ENCODE data around the gene CASK.

The CASK gene

GRCh38 chrX:41730081-41730480 is 193.3 kb downstream of the CASK start:
- Histone ChIP-seq H3K9me3 (ENCODE audit: control insufficient read depth, insufficient read depth, low read length) (no peaks in the 10 kb centered on the region), H3K4me3 (ENCODE audit: low read length) (no peak overlapping the region), H4K20me1 (ENCODE audit: control insufficient read depth, insufficient read depth, low read depth, low read length) (no peaks in the 10 kb centered on the region), H3F3A (ENCODE audit: control insufficient read depth, insufficient read depth) (peaks cover 7% of the 10 kb centered on the region), H3K36me3 (ENCODE audit: control insufficient read depth, low read length) (no peaks in the 10 kb centered on the region), H3K27ac (ENCODE audit: low read depth, low read length) (no peak overlapping the region), H3K79me2 (ENCODE audit: control insufficient read depth, low read length) (no peaks in the 10 kb centered on the region), H3K27me3 (ENCODE audit: control insufficient read depth, low read length) (no peaks in the 10 kb centered on the region), H3K9me2 (replicated peaks; ENCODE audit: control insufficient read depth, low read length) (no peaks in the 10 kb centered on the region), H3K4me2 (ENCODE audit: low read length) (0 out of 2 replicates have a peak overlapping the region, but pooled peaks have one; percentile 19), H3K4me1 (ENCODE audit: control insufficient read depth, low read length) (peaks cover 63% of the 10 kb centered on the region)
- no peak for TF ChIP-seq CTCF (IDR thresholded peaks at IDR 0.05; ENCODE audit: low read depth, low read length, poor library complexity, severe bottlenecking)
- no peak for TF ChIP-seq EZH2phosphoT487 (IDR thresholded peaks at IDR 0.05; ENCODE audit: borderline replicate concordance, low read length)

- TF ChIP-seq EZH2phosphoT487 (IDR thresholded peaks at IDR 0.05; ENCODE audit: borderline replicate concordance, low read length): no peak
- TF ChIP-seq CTCF (IDR thresholded peaks at IDR 0.05; ENCODE audit: low read depth, low read length, poor library complexity, severe bottlenecking): no peak
- Histone ChIP-seq H3F3A (ENCODE audit: control insufficient read depth, insufficient read depth) (0 out of 2 replicates have a peak, but pooled peaks cover 9% of the 10 kb centered on the region), H3K4me1 (ENCODE audit: control insufficient read depth, low read length) (peaks cover 67% of the 10 kb centered on the region), H4K20me1 (ENCODE audit: control insufficient read depth, insufficient read depth, low read depth, low read length) (no peaks in the 10 kb centered on the region), H3K4me3 (ENCODE audit: low read length) (no peak overlapping the region), H3K27me3 (ENCODE audit: control insufficient read depth, low read length) (no peaks in the 10 kb centered on the region), H3K27ac (ENCODE audit: low read depth, low read length) (no peak overlapping the region), H3K4me2 (ENCODE audit: low read length) (no peak overlapping the region), H3K9me2 (replicated peaks; ENCODE audit: control insufficient read depth, low read length) (no peaks in the 10 kb centered on the region), H3K79me2 (ENCODE audit: control insufficient read depth, low read length) (no peaks in the 10 kb centered on the region), H3K36me3 (ENCODE audit: control insufficient read depth, low read length) (no peaks in the 10 kb centered on the region), H3K9me3 (ENCODE audit: control insufficient read depth, insufficient read depth, low read length) (no peaks in the 10 kb centered on the region)
These were observed 195.2 kb downstream of the CASK start for GRCh38 chrX:41728125-41728524.

- Histone ChIP-seq H3K27me3 (ENCODE audit: control insufficient read depth, low read length) (no peaks in the 10 kb centered on the region), H3K4me1 (ENCODE audit: control insufficient read depth, low read length) (peaks cover 70% of the 10 kb centered on the region), H3K4me2 (ENCODE audit: low read length) (peak within 1 kb of the TSS; percentile 71), H3K9me3 (ENCODE audit: control insufficient read depth, insufficient read depth, low read length) (peaks cover 5% of the 10 kb centered on the region; the same call in 1 of the 2 replicates), H3K79me2 (ENCODE audit: control insufficient read depth, low read length) (no peaks in the 10 kb centered on the region), H3K9me2 (replicated peaks; ENCODE audit: control insufficient read depth, low read length) (no peaks in the 10 kb centered on the region), H3K4me3 (ENCODE audit: low read length) (peak within 1 kb of the TSS; percentile 60), H3K27ac (ENCODE audit: low read depth, low read length) (peak within 1 kb of the TSS; percentile 82), H4K20me1 (ENCODE audit: control insufficient read depth, insufficient read depth, low read depth, low read length) (no peaks in the 10 kb centered on the region), H3F3A (ENCODE audit: control insufficient read depth, insufficient read depth) (0 out of 2 replicates have a peak, but pooled peaks cover 9% of the 10 kb centered on the region), H3K36me3 (ENCODE audit: control insufficient read depth, low read length) (no peaks in the 10 kb centered on the region)
- TF ChIP-seq EZH2phosphoT487 (IDR thresholded peaks at IDR 0.05; ENCODE audit: borderline replicate concordance, low read length) (no peak), CTCF (IDR thresholded peaks at IDR 0.05; ENCODE audit: low read depth, low read length, poor library complexity, severe bottlenecking) (no peak)
These were observed 199.5 kb downstream of the CASK start, which contains the start of gene GPR82 for GRCh38 chrX:41723826-41724225. Gene GPR82, plus strand, starts transcription at chrX:41724181. Its CDS starts 2,846 bp downstream, at chrX:41727027.
